HG03520 (cell line): Measurements from ENCODE around the gene MYL10.

Source experiments
- ATAC-seq: cut with Tn5 transposase; IDR thresholded peaks from one replicate; pipeline ENCODE4 v1.9.1; 2021; ENCODE audit warnings: mild to moderate bottlenecking, moderate library complexity; ENCODE audit not compliant: unreplicated experiment

The MYL10 gene

DNA sequence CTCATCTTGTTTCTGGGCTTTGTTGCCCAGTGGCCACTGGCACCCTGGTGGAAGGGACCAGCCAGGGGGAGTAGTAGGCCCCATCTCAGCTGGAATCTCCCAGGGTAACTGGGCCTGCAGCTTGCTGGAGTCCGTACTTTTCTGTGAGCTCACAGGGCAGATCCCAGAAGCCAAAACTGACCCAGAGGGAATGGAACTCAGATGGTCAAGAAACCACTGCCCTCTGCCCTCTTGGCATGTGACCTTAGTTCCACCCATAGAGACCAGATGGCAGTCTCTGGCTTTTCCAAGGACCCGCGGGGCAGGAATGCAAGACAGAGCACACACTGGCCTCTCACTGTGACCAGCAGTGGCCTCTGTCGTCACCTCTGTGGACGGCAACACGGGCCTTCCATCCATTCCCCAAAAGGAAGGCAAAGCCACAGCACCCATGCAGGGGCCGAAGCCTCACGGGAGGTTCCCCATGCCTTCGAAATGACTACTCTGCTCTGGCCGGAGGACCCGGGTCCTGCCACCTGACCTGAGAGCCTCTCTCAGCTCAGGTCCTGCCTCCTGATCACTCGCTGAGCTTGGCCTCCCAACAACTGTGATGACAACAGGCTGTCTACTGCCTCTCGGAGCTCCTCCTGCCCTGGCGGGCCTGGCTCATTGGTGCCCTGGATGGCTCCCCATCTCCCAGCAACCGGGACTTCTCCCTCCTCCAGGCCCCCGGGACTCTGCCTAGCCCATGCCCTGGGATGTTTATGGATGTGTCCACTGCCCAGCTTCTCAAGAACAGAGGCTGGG lies 29.9 kb downstream of the MYL10 start:
- no peak for ATAC-seq

DNA sequence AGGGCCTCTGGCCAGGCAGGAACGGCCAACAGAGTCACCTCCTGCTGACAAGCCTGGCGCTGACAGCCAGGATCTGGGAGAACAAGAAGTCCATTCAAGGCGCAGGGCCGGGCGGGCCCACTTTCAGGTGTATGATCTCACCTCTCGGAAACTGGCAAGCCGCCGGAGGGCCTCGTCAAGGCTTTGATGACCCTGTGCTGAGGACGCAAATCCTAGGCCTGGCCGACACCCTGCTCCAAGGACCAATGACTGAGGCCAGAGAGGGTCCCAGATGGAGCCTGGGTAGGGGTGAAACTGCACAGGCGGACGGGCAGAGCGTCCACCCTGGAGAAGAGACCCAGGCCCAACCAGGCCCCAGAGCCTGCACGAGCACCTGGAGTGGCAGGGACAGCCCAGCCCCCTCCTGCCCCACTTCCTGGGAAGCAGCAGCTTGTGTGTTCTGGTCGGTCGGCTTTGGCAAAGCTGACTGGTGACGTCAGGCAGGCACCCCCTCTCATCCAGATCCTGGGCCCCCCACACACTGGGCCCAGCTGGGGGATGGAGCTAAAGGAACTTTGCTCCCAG lies 30.6 kb downstream of the MYL10 start:
- no peak for ATAC-seq

DNA sequence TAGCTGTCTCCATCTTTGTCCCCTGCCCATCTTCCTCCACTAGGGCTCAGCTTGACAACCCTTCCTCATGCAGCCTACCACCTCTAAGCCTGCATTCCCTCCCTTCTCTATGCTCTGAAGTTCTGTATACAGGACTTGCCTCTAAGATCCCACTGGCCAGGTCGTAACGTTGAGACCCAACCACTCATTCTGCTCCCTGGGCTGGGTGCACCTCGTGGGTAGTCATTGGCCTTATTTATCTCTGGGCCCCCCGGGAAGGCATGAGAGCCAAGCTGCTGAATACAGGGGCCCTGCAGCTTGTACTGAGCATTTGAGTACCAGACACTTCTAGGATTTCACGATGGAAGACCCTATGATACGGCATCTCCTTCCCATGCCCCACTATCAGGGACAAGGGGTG lies 31.2 kb downstream of the MYL10 start:
- no peak for ATAC-seq

DNA sequence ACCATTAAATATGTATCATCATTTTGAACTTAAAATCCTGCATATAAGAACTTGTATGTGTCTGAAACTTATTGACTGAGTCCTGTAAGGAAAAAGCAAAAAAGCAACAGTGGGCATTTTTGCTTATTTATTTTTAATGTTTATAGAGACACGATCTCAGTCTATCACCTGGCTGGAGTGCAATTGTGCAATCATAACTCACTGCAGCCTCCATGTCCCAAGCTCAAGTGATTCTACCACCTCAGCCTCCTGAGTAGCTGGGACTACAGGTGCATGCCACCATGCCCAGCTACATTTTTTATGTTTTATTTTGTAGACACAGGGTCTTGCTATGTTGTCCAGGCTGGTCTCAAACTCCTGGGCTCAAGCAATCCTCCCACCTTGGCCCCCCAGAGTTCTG lies 32.2 kb downstream of the MYL10 start:
- no peak for ATAC-seq

DNA sequence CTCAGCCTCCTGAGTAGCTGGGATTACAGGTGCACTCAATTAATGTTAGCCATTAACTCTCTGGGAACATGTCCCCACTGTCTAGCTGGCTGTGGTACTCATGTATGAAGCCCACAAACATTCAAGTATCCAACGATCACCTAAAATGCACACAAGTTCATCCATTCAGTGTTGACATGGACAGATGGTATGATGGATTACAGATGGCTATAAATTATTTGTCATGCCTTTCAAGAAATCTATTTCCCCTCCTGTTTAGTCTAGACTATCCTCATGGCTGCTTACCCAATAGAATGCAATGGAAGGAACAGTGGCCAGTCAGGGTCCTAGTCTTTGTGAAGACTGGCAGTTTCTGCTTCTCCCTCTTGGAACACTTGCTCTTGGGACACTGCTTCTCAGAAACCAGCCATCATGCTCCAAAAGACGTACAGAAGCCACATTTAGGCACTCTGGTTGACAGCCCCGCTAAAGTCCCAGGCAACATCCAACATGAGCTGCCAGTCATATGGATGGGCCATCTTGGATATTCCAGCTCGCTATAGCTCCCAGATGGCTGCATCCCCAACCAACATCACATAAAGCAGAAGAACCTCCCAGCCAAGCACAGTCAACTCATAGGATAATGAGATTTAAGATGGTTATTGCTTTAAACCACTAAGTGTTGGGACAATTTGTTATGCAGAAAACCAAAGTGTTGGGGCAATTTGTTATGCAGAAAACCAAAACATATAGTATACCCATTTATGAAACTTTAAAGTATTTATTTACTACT lies 33.1 kb downstream of the MYL10 start:
- ATAC-seq = no peak

DNA sequence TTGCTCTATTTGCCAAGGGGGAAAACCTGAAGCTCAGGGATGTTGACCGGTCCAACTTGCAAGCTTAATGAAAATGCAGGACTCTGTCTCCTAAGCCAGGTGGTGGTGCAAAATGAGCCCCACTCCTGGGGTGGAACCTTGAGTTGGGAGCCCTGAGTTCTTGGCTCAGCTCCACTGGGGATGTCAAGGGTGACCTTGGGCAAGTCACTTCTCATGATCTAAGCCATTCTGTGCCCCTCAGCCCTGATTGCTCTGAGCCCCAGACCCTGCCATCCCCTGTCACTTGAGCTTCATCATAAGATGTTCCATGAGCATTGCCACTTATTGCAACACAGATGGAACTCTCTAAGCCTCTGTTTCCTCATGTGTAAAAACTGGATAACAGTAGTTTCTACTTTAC lies 33.9 kb downstream of the MYL10 start:
- ATAC-seq = no peak

DNA sequence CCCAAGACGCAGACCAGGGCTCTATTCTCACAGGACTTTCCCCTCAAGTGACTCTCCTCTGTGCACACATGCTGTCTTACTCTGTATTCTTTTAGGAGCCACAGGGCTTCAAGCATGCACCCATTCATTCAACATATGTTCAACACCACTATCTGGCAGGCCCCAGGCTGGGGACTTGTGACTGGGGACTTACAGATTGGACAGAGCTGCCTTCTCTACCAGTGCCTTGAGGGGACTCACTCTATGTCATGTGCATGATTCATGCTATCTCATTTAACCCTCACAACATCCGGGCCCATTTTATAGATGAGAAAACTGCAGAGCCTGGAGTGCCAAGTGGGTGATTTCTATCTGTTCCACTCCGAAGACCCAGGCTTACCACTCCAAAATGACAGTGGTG lies 34.3 kb downstream of the MYL10 start:
- ATAC-seq = no peak

DNA sequence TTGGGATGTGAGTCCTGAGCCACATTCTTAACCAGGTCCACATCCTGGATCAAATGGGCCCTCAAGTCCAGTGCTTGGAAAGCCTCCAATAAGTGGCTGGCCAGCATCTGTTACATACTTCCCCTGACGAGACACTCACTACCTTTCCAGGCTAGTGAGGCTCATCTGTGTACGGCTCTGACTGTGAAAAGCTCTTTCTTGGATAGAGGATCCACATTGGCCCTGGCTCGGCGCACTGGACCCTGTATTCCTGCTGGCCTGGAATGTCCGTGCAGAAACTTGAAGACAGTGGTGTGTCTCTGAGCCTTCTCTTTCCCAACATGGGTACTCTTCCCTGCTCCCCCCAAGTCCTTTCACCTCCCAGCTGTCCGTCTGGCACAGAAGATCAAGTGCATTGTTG lies 35.5 kb downstream of the MYL10 start:
- no peak for ATAC-seq

DNA sequence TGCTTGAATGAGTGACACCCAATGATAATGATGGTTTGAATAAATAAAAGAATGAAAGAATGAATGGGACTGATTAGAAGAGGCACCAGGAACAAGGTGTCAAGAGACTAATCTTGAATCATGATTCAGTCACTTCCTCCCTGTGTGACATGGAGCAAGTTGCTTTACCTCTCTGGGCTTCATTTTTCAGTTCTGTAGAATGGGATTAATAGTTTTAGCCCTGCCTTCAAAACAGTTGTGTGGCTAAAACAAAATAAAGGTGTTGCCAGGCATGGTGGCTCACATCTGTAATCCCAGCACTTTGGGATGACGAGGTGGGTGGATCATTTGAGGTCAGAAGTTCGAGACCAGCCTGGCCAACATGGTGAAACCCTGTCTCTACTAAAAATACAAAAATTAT lies 37.6 kb downstream of the MYL10 start:
- ATAC-seq = no peak

DNA sequence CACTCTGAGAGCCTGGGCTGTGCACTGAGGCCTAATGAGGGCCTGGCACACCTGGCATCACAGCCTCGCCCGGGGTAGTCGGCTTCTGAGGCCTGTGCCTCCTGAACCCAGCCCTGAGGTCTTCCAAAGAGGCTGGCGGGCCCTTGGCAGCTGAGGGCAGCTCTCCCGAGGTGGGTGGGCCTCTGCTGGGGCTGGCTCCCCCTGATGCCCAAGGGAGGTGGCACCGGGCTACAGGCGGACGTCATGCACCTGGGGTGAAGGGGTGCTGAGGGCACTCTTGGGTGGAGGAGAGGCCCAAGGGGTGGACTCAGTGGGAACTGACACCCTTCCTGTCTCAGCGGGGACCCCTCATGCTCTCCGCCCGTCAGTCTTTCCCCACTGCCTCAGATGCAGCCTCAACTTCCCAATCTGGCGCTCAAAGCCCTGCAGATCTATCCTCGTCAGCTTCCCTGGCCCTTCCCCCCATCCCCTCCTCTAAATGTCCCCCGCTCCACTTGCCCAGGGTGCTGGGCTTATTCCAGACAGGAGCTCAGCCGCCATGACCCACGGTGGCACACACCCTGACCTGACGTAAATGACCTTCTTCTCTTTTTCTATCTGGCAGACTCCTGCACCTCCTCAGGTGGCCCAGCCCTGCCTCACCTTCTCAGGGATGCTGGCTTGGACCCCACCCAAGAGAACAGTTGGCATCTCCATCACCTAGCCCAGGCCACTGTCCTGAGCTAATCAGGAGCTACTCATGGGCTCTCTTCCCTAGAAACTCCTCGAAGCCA lies 38.2 kb downstream of the MYL10 start:
- no peak for ATAC-seq

DNA sequence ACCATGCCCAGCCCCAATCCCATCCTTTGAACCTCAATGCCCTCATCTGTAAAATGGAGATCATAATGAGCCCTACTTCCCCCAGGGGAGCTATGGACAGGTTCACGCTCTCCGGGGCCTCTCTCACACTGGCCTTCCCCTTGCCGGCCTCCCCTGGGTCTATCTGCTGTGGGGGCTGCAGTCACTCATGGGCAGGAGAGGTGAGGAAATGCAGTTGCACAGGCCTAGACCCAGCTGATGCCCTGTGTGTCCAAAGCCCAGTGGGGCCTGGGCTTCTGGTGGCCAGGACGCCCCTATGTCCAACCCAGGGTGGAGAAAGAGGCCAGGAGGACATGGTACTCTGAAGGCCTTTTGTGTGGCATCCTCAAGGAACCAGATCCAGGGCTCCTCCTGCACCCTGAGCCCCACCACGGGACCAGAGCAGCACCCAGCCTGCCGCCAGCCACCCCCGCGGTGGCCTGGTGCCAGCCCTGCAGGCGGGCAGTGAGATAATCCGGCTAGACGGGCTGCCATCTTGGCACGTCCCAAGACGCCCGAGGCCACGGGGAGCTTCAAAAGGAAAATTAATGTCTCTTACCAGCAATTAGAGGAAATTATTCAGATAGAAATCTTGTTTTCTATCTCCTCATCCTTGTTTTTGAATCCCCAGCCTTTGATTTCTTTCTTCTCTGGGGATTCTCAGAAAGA lies 39.0 kb downstream of the MYL10 start:
- ATAC-seq = no peak

DNA sequence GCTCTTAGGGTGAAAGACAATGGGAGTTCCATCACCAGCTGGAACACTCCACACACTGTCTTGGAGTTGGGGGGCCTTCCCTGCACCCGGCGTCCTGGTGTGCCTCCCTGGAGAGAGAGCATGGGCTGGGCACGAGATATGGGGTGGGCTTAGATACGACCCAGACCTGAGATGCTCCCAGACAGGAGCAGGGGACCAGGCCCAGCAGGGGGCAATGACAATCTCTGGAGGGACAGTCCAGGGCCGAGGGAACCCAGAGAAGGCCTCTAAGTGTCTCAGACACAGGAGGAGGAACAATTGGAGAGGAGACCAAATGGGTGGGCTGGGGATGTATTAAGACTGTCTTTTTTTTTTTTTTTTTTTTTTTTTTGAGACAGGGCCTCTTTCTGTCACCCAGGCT lies 40.0 kb downstream of the MYL10 start:
- no peak for ATAC-seq

DNA sequence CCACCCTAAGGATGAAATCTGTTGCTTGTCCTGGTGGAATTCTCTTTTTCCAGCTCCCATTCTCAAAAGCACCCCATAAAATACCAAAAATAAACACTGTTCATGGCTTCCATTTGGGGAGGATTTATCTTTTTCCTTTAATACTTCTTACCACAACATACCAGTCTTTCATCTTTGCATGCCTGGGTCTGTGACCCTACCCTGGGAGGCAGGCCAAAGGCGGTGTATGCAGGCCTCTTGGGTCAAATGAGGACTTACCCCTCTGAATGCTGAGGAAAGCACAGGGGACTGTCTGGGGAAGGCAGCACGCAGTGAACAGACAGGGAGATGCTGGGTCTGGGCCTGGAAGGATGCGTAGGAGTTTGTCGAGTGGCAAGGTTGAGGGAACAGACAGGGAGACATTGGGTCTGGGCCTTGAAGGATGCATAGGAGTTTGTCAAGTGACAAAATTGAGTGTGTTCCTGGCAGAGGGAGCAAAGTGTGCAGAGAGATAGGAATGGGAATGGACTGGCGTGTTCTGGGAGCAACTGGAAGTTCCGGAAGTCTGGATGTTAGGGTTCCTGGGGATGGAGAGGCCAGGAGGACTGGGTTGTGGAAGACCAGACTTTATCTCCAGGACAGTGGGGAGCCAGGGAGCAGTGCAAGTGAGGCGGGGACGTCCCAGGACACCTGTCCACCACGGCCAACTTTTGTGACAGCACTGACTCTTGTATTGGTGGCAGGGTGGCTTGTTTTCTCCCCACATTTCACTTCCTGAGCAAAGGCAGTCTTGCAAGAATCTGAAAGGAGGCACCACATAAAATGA lies 40.8 kb downstream of the MYL10 start:
- no peak for ATAC-seq

DNA sequence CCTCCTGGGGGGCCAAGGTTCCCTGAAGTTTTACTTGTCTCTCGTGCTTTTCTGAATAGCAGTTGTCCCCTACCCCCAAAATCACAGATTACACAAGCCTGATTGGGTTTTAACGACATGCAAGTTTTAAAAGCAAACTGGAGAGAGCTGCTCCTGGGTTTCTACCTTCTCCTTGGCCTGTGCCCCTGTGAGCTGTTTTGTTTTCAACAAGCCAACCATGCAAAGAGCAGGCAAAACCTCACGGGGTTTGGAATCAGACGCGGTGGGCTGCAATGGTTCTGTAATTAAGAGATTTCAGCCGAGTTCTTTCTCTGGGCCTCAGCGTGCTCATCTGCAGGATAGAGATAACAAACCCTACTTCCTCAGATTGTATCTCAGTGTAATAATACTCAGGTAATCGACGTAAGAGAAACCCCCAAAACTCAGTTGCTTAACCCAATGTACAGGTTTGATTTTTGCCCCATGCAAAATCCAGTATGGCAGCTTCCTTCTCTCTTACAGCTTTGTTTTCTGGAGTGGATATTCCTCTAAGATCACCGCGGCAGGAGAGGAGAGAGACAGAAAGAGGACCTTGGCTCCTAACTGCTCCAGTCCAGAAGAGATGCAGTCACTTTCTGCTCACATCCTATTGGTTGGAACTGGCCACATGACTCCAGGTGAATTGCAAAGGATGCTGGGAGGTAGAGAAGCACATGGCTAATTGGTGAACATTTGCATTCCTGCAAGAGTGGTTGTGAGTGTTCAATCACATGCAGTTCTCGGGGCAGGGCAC lies 42.0 kb downstream of the MYL10 start:
- no peak for ATAC-seq

DNA sequence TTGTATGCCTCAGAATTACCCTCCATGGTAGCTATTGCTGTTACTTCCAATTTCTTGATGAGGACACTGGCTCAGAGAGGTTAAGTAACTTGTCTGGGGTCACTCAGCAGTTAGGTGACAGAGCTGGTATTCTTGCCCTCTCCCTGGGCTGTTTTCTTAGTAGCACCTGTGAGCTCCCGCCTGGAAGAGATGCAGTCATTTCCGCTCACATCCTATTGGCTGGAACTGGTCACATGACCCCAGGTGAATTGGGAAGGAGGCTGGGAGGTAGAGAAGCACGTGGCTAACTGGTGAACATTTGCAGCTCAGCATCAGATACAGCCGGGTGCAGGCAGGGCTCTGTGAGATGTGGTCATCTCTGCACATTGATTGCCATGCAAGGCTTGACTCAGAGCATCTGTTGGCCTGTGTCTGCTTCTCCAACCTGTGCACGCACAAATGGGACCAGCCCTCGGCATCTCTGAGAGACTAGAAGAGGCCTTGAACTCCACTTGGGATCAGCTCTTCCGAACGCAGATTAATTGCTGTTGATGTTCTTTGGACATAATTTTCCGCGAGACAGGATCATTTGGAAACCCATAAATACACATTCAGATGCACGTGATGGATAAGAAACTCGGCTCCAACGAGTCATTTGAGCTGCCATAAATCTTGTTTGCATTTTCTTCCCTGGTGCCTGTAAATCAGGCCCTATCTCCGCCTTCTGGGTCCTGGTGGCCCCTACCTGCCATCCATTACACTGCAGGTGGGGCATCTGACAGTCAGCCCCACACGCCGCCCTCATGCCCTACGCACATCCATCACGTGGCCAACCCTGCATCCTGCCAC lies 42.8 kb downstream of the MYL10 start:
- no peak for ATAC-seq

DNA sequence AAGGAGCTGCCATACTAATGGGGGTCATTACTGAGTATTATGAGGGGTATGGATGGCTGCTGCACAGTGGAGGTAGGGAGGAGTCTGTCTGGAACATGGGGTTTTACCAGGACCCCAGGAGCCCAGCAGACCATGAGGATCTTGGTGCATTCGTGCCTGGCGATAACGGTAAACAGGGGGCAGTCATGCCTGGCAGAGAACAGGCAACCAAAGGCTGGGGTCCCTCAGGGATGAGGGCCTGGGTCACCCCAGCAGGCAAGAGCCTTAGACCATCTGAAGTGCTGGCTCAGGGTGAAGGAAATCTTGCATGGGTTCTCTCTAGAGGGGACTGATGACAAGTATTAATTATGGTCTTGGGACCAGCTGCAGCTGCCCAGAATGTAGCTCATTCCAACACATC lies 46.1 kb downstream of the MYL10 start:
- ATAC-seq = no peak

DNA sequence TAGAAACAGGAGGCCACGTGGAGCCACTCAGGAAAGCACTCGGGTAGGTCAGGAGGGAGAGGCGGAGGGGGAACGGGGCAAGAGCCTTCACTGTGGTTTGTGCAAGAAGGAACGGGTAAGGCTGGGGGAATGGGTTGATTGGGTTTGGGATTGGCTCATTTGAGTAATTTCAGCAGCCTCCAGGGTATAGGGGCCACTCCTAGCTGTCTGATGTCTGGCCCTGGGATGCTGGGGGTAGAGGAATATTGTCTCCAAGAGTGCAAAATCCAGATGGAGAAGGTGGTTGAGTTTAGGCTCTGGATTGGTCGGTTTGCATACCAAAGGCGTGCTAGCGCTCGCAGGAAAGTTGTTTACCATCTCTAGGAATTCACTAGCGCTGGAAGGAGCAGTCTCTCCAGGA lies 47.2 kb downstream of the MYL10 start:
- ATAC-seq = no peak

DNA sequence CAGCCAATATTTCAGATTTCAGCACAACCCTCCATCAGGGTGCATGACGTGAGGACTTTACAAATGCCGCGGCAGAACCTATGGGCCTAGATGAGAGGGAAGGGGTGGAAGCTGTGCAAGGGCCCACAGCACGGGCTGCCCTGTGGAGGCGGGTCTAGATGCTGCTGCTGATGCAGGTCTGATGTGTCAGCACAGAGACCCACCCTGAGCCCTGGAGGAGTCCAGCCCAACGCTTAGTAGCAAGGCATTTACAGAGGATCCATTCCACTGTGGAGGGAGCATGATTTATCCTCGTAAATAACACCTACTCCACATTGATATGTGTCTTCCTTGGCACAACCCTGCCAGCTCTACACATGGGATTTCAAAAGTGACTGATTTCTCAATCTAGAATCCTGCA lies 48.5 kb downstream of the MYL10 start:
- no peak for ATAC-seq
